ENCODE results near the gene OR2V2.

Gene OR2V2

GRCh38 chr5:181207214-181207959, 60.0 kb downstream of the OR2V2 start:
- Histone ChIP-seq H4K20me1 (ENCODE audit: insufficient read depth, low read length) (no peaks in the 10 kb centered on the region; the same call in 1 of the 2 replicates), H3K4me2 (ENCODE audit: low read length) (peak overlapping the region; percentile 76), H3K27ac (ENCODE audit: low read length) (peak overlapping the region; percentile 75), H3K36me3 (replicated peaks; ENCODE audit: low read depth, low read length) (no peaks in the 10 kb centered on the region), H3K9me3 (ENCODE audit: insufficient read depth, low read length) (no peaks in the 10 kb centered on the region), H3K4me1 (ENCODE audit: low read length) (peaks cover 11% of the 10 kb centered on the region), H3K4me3 (ENCODE audit: low read length) (peak overlapping the region; percentile 84), H3K79me2 (ENCODE audit: low read length) (no peaks in the 10 kb centered on the region), H3K27me3 (ENCODE audit: low read depth, low read length) (no peaks in the 10 kb centered on the region), H2AFZ (ENCODE audit: low read depth, low read length) (peak overlapping the region; percentile 91), H3K9ac (ENCODE audit: low read length) (peak overlapping the region; percentile 79)
- TF ChIP-seq CTCF (IDR thresholded peaks at IDR 0.05; ENCODE audit: low read depth, low read length) (no peak), EZH2phosphoT487 (IDR thresholded peaks at IDR 0.05; ENCODE audit: low read depth) (no peak)

GRCh38 chr5:181207960-181208253, 60.5 kb downstream of the OR2V2 start:
- Histone ChIP-seq H3K4me2 (ENCODE audit: low read length) (peak overlapping the region; percentile 76), H3K79me2 (ENCODE audit: low read length) (no peaks in the 10 kb centered on the region), H3K9ac (ENCODE audit: low read length) (no peak overlapping the region), H3K27me3 (ENCODE audit: low read depth, low read length) (no peaks in the 10 kb centered on the region), H2AFZ (ENCODE audit: low read depth, low read length) (no peak overlapping the region), H3K36me3 (replicated peaks; ENCODE audit: low read depth, low read length) (no peaks in the 10 kb centered on the region), H3K4me1 (ENCODE audit: low read length) (peaks cover 11% of the 10 kb centered on the region), H3K4me3 (ENCODE audit: low read length) (peak overlapping the region; percentile 84), H3K27ac (ENCODE audit: low read length) (0 out of 2 replicates have a peak overlapping the region, but pooled peaks have one; percentile 2), H3K9me3 (ENCODE audit: insufficient read depth, low read length) (no peaks in the 10 kb centered on the region), H4K20me1 (ENCODE audit: insufficient read depth, low read length) (no peaks in the 10 kb centered on the region; the same call in 1 of the 2 replicates)
- no peak for TF ChIP-seq CTCF (IDR thresholded peaks at IDR 0.05; ENCODE audit: low read depth, low read length)
- no peak for TF ChIP-seq EZH2phosphoT487 (IDR thresholded peaks at IDR 0.05; ENCODE audit: low read depth)

Data from OCI-LY3 (cell line).